IMR-90 (cell line): ENCODE results near the gene SYT8.

Experiments
- BHLHE40 ChIP-seq: fragments of 150-350 bp; IDR thresholded peaks from 2 replicates; pipeline ENCODE4 v1.6.1; 2016; ENCODE audit warnings: mild to moderate bottlenecking, low read depth, low read length
- CEBPB ChIP-seq: IDR thresholded peaks from 2 replicates; pipeline ENCODE4 v1.6.1; 2012; ENCODE audit warnings: low read depth, low read length, improper control_type of control experiment
- CHD1 ChIP-seq: IDR thresholded peaks from 2 replicates; pipeline ENCODE4 v1.6.1; 2012; ENCODE audit warnings: low read depth, low read length, improper control_type of control experiment
- FOS ChIP-seq: fragments of 150-350 bp; IDR thresholded peaks from 2 replicates; pipeline ENCODE4 v1.6.1; 2016; ENCODE audit warnings: low read depth, low read length
- MAFK ChIP-seq: IDR thresholded peaks from 2 replicates; pipeline ENCODE4 v1.6.1; 2012; ENCODE audit warnings: low read depth, low read length, improper control_type of control experiment
- MXI1 ChIP-seq: IDR thresholded peaks from 2 replicates; pipeline ENCODE4 v1.6.1; 2012; ENCODE audit warnings: low read depth, mild to moderate bottlenecking, low read length, moderate library complexity, borderline replicate concordance
- POLR2A ChIP-seq: IDR thresholded peaks from 2 replicates; pipeline ENCODE4 v1.6.1; 2012; ENCODE audit warnings: mild to moderate bottlenecking, low read depth, low read length
- RAD21 ChIP-seq: IDR thresholded peaks from 2 replicates; pipeline ENCODE4 v1.6.1; 2012; ENCODE audit warnings: low read length, improper control_type of control experiment
- RCOR1 ChIP-seq: IDR thresholded peaks from 2 replicates; pipeline ENCODE4 v1.6.1; 2012; ENCODE audit warnings: mild to moderate bottlenecking, low read length, improper control_type of control experiment; ENCODE audit not compliant: insufficient replicate concordance
- TF ChIP-seq, protein P1 (sequence below): conservative IDR thresholded peaks from 2 replicates; pipeline ENCODE4 v1.5.1; 2012; ENCODE audit warnings: mild to moderate bottlenecking, low read depth, low read length, improper control_type of control experiment
- TF ChIP-seq, protein P2 (sequence below): fragments of 150-350 bp; IDR thresholded peaks from 2 replicates; pipeline ENCODE4 v1.6.1; 2016; ENCODE audit warnings: low read depth, mild to moderate bottlenecking, low read length, moderate library complexity, borderline replicate concordance
- TF ChIP-seq, protein P3 (sequence below): fragments of 150-350 bp; IDR thresholded peaks from 2 replicates; pipeline ENCODE4 v1.6.1; 2017; ENCODE audit warnings: mild to moderate bottlenecking, antibody characterized with exemption, low read length, low read depth

DNA sequence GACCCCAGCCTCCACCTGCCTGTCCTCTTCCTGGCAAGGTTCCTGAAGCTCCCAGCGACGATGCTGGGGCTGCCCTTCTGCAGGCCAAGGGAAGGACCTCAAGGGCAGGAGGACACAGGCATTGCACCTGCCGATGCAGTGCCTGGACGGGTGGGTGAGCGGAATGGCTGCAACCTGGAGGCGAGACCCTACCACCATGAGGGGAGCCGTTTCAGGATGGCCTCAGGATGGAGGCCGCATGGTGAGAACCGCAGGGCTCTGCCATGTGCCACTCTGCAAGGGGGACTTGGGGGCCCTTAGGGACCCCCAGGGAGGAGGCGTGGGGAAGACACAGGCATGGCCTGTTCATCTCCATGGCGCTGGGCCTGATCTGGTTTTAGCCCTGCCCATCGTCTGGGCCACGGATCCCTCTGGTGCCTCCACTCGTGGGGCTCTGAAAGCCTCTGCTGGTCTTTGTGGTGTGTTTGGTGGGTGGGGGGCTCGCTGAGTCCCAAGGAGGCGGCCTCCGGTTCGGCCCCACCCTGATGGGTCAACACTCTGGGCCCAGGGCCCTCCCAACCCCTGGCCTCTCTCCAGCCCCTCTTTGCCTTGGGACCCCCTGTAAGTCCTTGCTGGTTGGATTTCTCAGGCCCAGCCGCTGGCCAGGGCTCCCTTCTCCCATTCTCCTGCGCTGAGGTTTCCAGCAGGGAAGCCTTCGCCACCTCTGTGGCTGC is 16.8 kb downstream of the SYT8 start:
- TF ChIP-seq RCOR1 (no peak), RAD21 (no peak), POLR2A (no peak), MAFK (no peak), MXI1 (no peak), FOS (no peak), CEBPB (no peak), CHD1 (no peak), BHLHE40 (no peak)
- TF ChIP-seq, protein P1, sequence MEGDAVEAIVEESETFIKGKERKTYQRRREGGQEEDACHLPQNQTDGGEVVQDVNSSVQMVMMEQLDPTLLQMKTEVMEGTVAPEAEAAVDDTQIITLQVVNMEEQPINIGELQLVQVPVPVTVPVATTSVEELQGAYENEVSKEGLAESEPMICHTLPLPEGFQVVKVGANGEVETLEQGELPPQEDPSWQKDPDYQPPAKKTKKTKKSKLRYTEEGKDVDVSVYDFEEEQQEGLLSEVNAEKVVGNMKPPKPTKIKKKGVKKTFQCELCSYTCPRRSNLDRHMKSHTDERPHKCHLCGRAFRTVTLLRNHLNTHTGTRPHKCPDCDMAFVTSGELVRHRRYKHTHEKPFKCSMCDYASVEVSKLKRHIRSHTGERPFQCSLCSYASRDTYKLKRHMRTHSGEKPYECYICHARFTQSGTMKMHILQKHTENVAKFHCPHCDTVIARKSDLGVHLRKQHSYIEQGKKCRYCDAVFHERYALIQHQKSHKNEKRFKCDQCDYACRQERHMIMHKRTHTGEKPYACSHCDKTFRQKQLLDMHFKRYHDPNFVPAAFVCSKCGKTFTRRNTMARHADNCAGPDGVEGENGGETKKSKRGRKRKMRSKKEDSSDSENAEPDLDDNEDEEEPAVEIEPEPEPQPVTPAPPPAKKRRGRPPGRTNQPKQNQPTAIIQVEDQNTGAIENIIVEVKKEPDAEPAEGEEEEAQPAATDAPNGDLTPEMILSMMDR, result no peak
- TF ChIP-seq, protein P2, sequence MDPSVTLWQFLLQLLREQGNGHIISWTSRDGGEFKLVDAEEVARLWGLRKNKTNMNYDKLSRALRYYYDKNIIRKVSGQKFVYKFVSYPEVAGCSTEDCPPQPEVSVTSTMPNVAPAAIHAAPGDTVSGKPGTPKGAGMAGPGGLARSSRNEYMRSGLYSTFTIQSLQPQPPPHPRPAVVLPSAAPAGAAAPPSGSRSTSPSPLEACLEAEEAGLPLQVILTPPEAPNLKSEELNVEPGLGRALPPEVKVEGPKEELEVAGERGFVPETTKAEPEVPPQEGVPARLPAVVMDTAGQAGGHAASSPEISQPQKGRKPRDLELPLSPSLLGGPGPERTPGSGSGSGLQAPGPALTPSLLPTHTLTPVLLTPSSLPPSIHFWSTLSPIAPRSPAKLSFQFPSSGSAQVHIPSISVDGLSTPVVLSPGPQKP, result no peak
- TF ChIP-seq, protein P3, sequence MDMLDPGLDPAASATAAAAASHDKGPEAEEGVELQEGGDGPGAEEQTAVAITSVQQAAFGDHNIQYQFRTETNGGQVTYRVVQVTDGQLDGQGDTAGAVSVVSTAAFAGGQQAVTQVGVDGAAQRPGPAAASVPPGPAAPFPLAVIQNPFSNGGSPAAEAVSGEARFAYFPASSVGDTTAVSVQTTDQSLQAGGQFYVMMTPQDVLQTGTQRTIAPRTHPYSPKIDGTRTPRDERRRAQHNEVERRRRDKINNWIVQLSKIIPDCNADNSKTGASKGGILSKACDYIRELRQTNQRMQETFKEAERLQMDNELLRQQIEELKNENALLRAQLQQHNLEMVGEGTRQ, result no peak
